Pons (tissue), 1 donor: ENCODE data around the gene GPC4.

Experiments used
- DNase-seq: peaks from one replicate; pipeline ENCODE4 v3.0.0-alpha.2; 2016; ENCODE audit warnings: low spot score

Gene GPC4

GRCh38 chrX:133415276-133416105, at the start of gene GPC4:
GPC4 (minus strand) TSS chrX:133415489; CDS start chrX:133414965, 524 bp downstream.
- DNase-seq, result no peak

- no peak for DNase-seq
Measured at GRCh38 chrX:133461231-133461630, 45.9 kb upstream of the GPC4 start.

- no peak for DNase-seq
Measured at GRCh38 chrX:133454924-133455323, 39.6 kb upstream of the GPC4 start.

- DNase-seq, result no peak
Measured at GRCh38 chrX:133454491-133454914, 39.2 kb upstream of the GPC4 start.

GRCh38 chrX:133448512-133449076, 33.3 kb upstream of the GPC4 start:
- no peak for DNase-seq

GRCh38 chrX:133444952-133445831, 29.9 kb upstream of the GPC4 start:
- peak; percentile 12 for DNase-seq

- no peak for DNase-seq
Measured at GRCh38 chrX:133444196-133444595, 28.9 kb upstream of the GPC4 start.

- DNase-seq, result no peak
Measured at GRCh38 chrX:133440797-133441163, 25.5 kb upstream of the GPC4 start.

- no peak for DNase-seq
Measured at GRCh38 chrX:133440081-133440796, 24.9 kb upstream of the GPC4 start.

- DNase-seq, result no peak
Measured at GRCh38 chrX:133437766-133438165, 22.5 kb upstream of the GPC4 start.

- no peak for DNase-seq
Measured at GRCh38 chrX:133437356-133437755, 22.1 kb upstream of the GPC4 start.

- no peak for DNase-seq
Measured at GRCh38 chrX:133435544-133436124, 20.3 kb upstream of the GPC4 start.

- DNase-seq, result no peak
Measured at GRCh38 chrX:133434197-133434820, 19.0 kb upstream of the GPC4 start.

GRCh38 chrX:133419911-133420310, 4.6 kb upstream of the GPC4 start:
- DNase-seq, result no peak

GRCh38 chrX:133418588-133418987, 3.3 kb upstream of the GPC4 start:
- no peak for DNase-seq

GRCh38 chrX:133417364-133417763, 2.1 kb upstream of the GPC4 start:
- no peak for DNase-seq

GRCh38 chrX:133414406-133415275, 648 bp downstream of the GPC4 start:
- DNase-seq, result no peak

GRCh38 chrX:133413218-133413925, 1.9 kb downstream of the GPC4 start:
- DNase-seq, result no peak

- DNase-seq, result no peak
Measured at GRCh38 chrX:133412665-133413064, 2.6 kb downstream of the GPC4 start.

GRCh38 chrX:133412246-133412645, 3.0 kb downstream of the GPC4 start:
- peak; percentile 16 for DNase-seq
